ENCODE measurements around the gene ABHD16B. TPM values are rescaled to one million over a fixed set of nuclear protein-coding genes. Genes with fewer than 3 reads are reported as not detected.

Gene ABHD16B
- total and polyA plus RNA-seq, 2 of the 13 experiments (the other 11 are each of a cell fraction or from before 2014, with no cell fraction given), result not detected

DNA sequence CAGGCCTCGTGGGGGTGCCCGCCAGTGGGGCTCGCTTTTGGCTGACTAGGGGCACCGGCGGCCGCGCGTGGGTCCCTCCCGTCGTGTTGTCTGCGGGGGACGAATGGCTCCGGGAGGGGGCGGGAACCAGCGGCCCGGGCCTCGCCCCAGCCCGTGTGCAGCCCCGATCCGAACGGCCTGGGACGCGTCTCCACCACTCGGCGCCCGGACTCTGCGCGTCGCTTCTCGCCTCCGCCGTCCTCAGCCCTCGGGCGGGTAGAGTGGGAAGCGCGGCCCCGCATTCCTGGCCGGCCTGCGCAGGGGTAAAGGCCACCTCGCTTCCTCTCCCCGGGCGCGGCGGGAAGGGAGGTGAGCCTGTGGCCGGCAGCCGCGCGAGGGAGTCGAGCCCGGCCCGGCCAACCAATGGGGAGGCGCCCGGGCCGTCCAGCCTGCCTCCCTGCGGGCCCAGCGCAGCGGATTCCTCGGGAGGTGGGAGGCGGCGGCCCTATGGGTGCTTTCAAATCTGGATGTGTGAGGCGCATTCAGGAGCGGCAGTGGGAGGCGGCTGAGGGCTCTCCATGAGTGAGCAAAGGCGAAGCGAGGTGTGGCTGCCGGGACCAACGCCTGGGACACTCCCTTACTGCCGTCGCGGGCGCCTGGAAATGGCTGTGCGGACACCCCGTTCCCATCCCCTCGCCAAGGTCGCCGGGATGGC is 29.2 kb upstream of the ABHD16B start (continued):
- TF ChIP-seq, protein P1, sequence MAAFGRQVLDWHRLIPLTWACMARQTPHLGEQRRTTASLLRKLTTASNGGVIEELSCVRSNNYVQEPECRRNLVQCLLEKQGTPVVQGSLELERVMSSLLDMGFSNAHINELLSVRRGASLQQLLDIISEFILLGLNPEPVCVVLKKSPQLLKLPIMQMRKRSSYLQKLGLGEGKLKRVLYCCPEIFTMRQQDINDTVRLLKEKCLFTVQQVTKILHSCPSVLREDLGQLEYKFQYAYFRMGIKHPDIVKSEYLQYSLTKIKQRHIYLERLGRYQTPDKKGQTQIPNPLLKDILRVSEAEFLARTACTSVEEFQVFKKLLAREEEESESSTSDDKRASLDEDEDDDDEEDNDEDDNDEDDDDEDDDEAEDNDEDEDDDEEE (CRISPR knock-in tag; IDR thresholded peaks at IDR 0.05), result peak; percentile 94; the same call in 1 of the 2 replicates
- TF ChIP-seq ZMYM2 (CRISPR knock-in tag; IDR thresholded peaks at IDR 0.05), result peak; percentile 84
- peak; percentile 68; the same call in 1 of the 2 replicates for TF ChIP-seq ZNF235 (CRISPR knock-in tag; IDR thresholded peaks at IDR 0.05; ENCODE audit: borderline replicate concordance)
- 0 out of 2 replicates have a peak, but pooled peaks have one; percentile 62 for TF ChIP-seq ZNF468 (CRISPR knock-in tag; IDR thresholded peaks at IDR 0.05)
- TF ChIP-seq CBX1 (IDR thresholded peaks at IDR 0.05; ENCODE audit: low read depth), result peak; percentile 75
- no peak for TF ChIP-seq ZNF484 (CRISPR knock-in tag; IDR thresholded peaks at IDR 0.05; ENCODE audit: borderline replicate concordance, low read depth)
- TF ChIP-seq SMAD1 (CRISPR knock-in tag; IDR thresholded peaks at IDR 0.05; ENCODE audit: borderline replicate concordance, low read depth), result peak; percentile 93; the same call in 1 of the 2 replicates
- TF ChIP-seq ZNF430 (CRISPR knock-in tag; IDR thresholded peaks at IDR 0.05), result peak; percentile 53; the same call in 1 of the 2 replicates
- TF ChIP-seq, protein P2, sequence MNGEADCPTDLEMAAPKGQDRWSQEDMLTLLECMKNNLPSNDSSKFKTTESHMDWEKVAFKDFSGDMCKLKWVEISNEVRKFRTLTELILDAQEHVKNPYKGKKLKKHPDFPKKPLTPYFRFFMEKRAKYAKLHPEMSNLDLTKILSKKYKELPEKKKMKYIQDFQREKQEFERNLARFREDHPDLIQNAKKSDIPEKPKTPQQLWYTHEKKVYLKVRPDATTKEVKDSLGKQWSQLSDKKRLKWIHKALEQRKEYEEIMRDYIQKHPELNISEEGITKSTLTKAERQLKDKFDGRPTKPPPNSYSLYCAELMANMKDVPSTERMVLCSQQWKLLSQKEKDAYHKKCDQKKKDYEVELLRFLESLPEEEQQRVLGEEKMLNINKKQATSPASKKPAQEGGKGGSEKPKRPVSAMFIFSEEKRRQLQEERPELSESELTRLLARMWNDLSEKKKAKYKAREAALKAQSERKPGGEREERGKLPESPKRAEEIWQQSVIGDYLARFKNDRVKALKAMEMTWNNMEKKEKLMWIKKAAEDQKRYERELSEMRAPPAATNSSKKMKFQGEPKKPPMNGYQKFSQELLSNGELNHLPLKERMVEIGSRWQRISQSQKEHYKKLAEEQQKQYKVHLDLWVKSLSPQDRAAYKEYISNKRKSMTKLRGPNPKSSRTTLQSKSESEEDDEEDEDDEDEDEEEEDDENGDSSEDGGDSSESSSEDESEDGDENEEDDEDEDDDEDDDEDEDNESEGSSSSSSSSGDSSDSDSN (CRISPR knock-in tag; IDR thresholded peaks at IDR 0.05), result peak; percentile 99
- TF ChIP-seq ZNF746 (CRISPR knock-in tag; IDR thresholded peaks at IDR 0.05), result 0 out of 2 replicates have a peak, but pooled peaks have one; percentile 49
- TF ChIP-seq PHF5A (CRISPR knock-in tag; IDR thresholded peaks at IDR 0.05; ENCODE audit: low read depth, unreplicated experiment), result no peak
- TF ChIP-seq ZNF224 (CRISPR knock-in tag; IDR thresholded peaks at IDR 0.05), result peak; percentile 72; the same call in 1 of the 2 replicates
- TF ChIP-seq RBAK (CRISPR knock-in tag; IDR thresholded peaks at IDR 0.05), result peak; percentile 51; the same call in 1 of the 2 replicates
- TF ChIP-seq MED8 (CRISPR knock-in tag; IDR thresholded peaks at IDR 0.05; ENCODE audit: insufficient replicate concordance), result peak; percentile 66
- TF ChIP-seq, protein P3, sequence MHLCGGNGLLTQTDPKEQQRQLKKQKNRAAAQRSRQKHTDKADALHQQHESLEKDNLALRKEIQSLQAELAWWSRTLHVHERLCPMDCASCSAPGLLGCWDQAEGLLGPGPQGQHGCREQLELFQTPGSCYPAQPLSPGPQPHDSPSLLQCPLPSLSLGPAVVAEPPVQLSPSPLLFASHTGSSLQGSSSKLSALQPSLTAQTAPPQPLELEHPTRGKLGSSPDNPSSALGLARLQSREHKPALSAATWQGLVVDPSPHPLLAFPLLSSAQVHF (CRISPR knock-in tag; IDR thresholded peaks at IDR 0.05), result no peak
- no peak for TF ChIP-seq ZNF749 (CRISPR knock-in tag; IDR thresholded peaks at IDR 0.05; ENCODE audit: borderline replicate concordance)
- TF ChIP-seq HNF4G (IDR thresholded peaks at IDR 0.05; ENCODE audit: borderline replicate concordance, low read depth, low read length), result peak; percentile 41; the same call in 1 of the 2 replicates
- peak; percentile 56; the same call in 1 of the 2 replicates for TF ChIP-seq HNF4G (CRISPR knock-in tag; IDR thresholded peaks at IDR 0.05; ENCODE audit: borderline replicate concordance, low read depth)
- TF ChIP-seq TEAD3 (CRISPR knock-in tag; optimal IDR thresholded peaks at IDR 0.05; ENCODE audit: borderline replicate concordance), result peak; percentile 84
- peak; percentile 87 for TF ChIP-seq MTF2 (CRISPR knock-in tag; IDR thresholded peaks at IDR 0.05; ENCODE audit: borderline replicate concordance)
- peak; percentile 80; the same call in 1 of the 2 replicates for TF ChIP-seq ZNF619 (CRISPR knock-in tag; IDR thresholded peaks at IDR 0.05)
- 0 out of 2 replicates have a peak, but pooled peaks have one; percentile 66 for TF ChIP-seq CENPT (CRISPR knock-in tag; IDR thresholded peaks at IDR 0.05; ENCODE audit: low read depth)
- TF ChIP-seq EP300 (IDR thresholded peaks at IDR 0.05; ENCODE audit: low read depth in 2 of 2, low read length in 2 of 2), result no peak
- peak; percentile 10; the same call in 1 of the 2 replicates for TF ChIP-seq EP300 (CRISPR knock-in tag; IDR thresholded peaks at IDR 0.05; ENCODE audit: borderline replicate concordance)
- TF ChIP-seq, protein P4, sequence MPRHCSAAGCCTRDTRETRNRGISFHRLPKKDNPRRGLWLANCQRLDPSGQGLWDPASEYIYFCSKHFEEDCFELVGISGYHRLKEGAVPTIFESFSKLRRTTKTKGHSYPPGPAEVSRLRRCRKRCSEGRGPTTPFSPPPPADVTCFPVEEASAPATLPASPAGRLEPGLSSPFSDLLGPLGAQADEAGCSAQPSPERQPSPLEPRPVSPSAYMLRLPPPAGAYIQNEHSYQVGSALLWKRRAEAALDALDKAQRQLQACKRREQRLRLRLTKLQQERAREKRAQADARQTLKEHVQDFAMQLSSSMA (CRISPR knock-in tag; IDR thresholded peaks at IDR 0.05), result peak; percentile 70; the same call in 1 of the 2 replicates

All from HepG2 (cell line).